Lower leg skin (tissue), 3 donors: ENCODE measurements around the gene SH3GLB2.

Source experiments
- POLR2A ChIP-seq, 2 donors: fragments of 450-650 bp; IDR thresholded peaks; one replicate each; pipeline ENCODE4 v1.6.1; 2016 to 2017; ENCODE audit warnings: antibody characterized with exemption in 2 of 2, mild to moderate bottlenecking in 1 of 2, moderate library complexity in 1 of 2
- TF ChIP-seq, protein P1 (sequence below), 3 donors: fragments of 450-650 bp; IDR thresholded peaks; one replicate each; pipeline ENCODE4 v1.5.1; 2016; ENCODE audit warnings: antibody characterized with exemption in 3 of 3, mild to moderate bottlenecking in 3 of 3, moderate library complexity in 2 of 3

GRCh38 chr9:129077236-129077635 is 49.1 kb upstream of the SH3GLB2 start:
- TF ChIP-seq, protein P1, sequence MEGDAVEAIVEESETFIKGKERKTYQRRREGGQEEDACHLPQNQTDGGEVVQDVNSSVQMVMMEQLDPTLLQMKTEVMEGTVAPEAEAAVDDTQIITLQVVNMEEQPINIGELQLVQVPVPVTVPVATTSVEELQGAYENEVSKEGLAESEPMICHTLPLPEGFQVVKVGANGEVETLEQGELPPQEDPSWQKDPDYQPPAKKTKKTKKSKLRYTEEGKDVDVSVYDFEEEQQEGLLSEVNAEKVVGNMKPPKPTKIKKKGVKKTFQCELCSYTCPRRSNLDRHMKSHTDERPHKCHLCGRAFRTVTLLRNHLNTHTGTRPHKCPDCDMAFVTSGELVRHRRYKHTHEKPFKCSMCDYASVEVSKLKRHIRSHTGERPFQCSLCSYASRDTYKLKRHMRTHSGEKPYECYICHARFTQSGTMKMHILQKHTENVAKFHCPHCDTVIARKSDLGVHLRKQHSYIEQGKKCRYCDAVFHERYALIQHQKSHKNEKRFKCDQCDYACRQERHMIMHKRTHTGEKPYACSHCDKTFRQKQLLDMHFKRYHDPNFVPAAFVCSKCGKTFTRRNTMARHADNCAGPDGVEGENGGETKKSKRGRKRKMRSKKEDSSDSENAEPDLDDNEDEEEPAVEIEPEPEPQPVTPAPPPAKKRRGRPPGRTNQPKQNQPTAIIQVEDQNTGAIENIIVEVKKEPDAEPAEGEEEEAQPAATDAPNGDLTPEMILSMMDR (IDR thresholded peaks at IDR 0.05): no peak
- TF ChIP-seq POLR2A (IDR thresholded peaks at IDR 0.05): no peak
